ENCODE measurements around the gene DNM1. TPM values are rescaled to one million over a fixed set of nuclear protein-coding genes. Genes with fewer than 3 reads are reported as not detected.
"Not testable (repeated sequence)": the region's sequence is repeated elsewhere in the genome, so short reads cannot be mapped to it uniquely, and the experiment has no call there.

The DNM1 gene
- total RNA-seq, 4 donors from 2014 or later, result 4.3 to 18.9 (median 10.1) TPM

DNA sequence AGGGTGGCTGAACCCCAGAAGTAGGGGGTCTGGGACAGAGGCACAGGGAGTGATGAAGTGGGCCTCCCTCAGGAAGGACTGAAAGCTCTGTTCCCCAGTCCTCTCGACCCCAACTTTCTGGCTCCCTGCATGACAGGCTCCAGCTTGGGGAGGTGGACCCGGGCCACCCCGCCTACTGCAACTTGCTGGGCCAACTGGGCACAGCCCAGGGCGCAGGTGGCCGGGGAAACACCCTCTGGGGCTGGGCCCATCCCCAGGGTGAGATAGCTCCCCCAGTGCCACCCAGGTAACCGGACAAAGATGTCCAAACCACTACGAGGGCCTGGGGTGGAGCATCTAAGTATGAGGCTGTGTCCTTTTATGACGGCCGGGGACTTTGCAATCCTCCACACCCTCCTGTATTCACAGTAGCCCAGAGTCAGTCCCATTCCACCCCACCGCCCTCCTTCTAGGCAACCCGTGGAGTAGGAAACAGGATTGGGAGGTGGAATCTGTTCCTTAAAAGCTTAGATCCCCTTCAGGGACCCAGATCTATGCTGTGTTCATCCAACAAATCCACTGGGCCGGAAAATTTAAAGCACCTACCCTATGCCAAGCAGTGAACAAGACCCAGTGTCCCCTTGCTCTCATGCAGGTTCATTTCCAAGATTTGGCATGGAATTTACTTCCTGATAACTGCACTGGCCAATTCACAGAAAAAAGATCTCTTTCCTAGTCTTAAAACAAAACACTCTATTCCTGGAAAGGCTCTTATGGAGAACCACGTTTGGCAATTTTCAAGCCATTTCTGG is 19.9 kb downstream of the DNM1 start:
- H3K36me3 ChIP-seq, result peaks cover 16% of the 10 kb centered on the region
- TF ChIP-seq CTCF (IDR thresholded peaks at IDR 0.05) (no peak), EP300 (IDR thresholded peaks at IDR 0.05) (no peak), POLR2AphosphoS5 (IDR thresholded peaks at IDR 0.05) (no peak), POLR2A (IDR thresholded peaks at IDR 0.05) (no peak)
- no peak for DNase-seq (ENCODE audit: low spot score in 2 of 2)
- H3K4me1 ChIP-seq, result peaks cover 6% of the 10 kb centered on the region
- 92% methylated on average over 8 of the region's 13 CpGs for WGBS
- H3K4me3 ChIP-seq, result no peak overlapping the region
- H3K27ac ChIP-seq, result no peak overlapping the region
- no peaks in the 10 kb centered on the region for H3K27me3 ChIP-seq
- H3K9me3 ChIP-seq, result no peaks in the 10 kb centered on the region

- Histone ChIP-seq H3K36me3 (peaks cover 16% of the 10 kb centered on the region), H3K27ac (no peak overlapping the region), H3K4me3 (no peak overlapping the region), H3K27me3 (no peaks in the 10 kb centered on the region), H3K9me3 (no peaks in the 10 kb centered on the region), H3K4me1 (no peaks in the 10 kb centered on the region)
- TF ChIP-seq CTCF (IDR thresholded peaks at IDR 0.05) (no peak), POLR2A (IDR thresholded peaks at IDR 0.05) (no peak), EP300 (IDR thresholded peaks at IDR 0.05) (no peak), POLR2AphosphoS5 (IDR thresholded peaks at IDR 0.05) (no peak)
- WGBS, result 91% methylated on average over 7 of the region's 7 CpGs
- DNase-seq (ENCODE audit: low spot score in 2 of 2), result no peak
Measured at GRCh38 chr9:128224877-128225276, 21.7 kb downstream of the DNM1 start.

- 66% methylated on average over 17 of the region's 19 CpGs for WGBS
- H3K9me3 ChIP-seq, result no peaks in the 10 kb centered on the region
- peaks cover 12% of the 10 kb centered on the region for H3K36me3 ChIP-seq
- no peak for DNase-seq (ENCODE audit: low spot score in 2 of 2)
- TF ChIP-seq POLR2A (IDR thresholded peaks at IDR 0.05) (no peak), POLR2AphosphoS5 (IDR thresholded peaks at IDR 0.05) (no peak), CTCF (IDR thresholded peaks at IDR 0.05) (no peak), EP300 (IDR thresholded peaks at IDR 0.05) (no peak)
- H3K27me3 ChIP-seq, result no peaks in the 10 kb centered on the region
- no peak overlapping the region for H3K27ac ChIP-seq
- H3K4me3 ChIP-seq, result no peak overlapping the region
- H3K4me1 ChIP-seq, result no peaks in the 10 kb centered on the region
Measured at GRCh38 chr9:128225770-128226411, 22.7 kb downstream of the DNM1 start.

GRCh38 chr9:128226412-128226801 is 23.2 kb downstream of the DNM1 start:
- Histone ChIP-seq H3K4me3 (no peak overlapping the region), H3K36me3 (peaks cover 12% of the 10 kb centered on the region), H3K27ac (no peak overlapping the region), H3K9me3 (no peaks in the 10 kb centered on the region), H3K4me1 (no peaks in the 10 kb centered on the region), H3K27me3 (no peaks in the 10 kb centered on the region)
- WGBS, result 89% methylated on average over 5 of the region's 5 CpGs
- TF ChIP-seq POLR2A (IDR thresholded peaks at IDR 0.05) (no peak), EP300 (IDR thresholded peaks at IDR 0.05) (no peak), CTCF (IDR thresholded peaks at IDR 0.05) (no peak), POLR2AphosphoS5 (IDR thresholded peaks at IDR 0.05) (no peak)
- no peak for DNase-seq (ENCODE audit: low spot score in 2 of 2)

- WGBS, result 68% methylated on average over 7 of the region's 7 CpGs
- not testable (repeated sequence) for H3K9me3 ChIP-seq; DNase-seq (ENCODE audit: low spot score in 2 of 2); H3K27me3 ChIP-seq; H3K36me3 ChIP-seq; H3K4me1 ChIP-seq; H3K4me3 ChIP-seq
- H3K27ac ChIP-seq, result peak overlapping the region; percentile 66
Measured at GRCh38 chr9:128230897-128231296, 27.7 kb downstream of the DNM1 start.
